ENCODE measurements around the gene TSPAN33.
"Not testable (repeated sequence)": the region's sequence is repeated elsewhere in the genome, so short reads cannot be mapped to it uniquely, and the experiment has no call there.

DNA sequence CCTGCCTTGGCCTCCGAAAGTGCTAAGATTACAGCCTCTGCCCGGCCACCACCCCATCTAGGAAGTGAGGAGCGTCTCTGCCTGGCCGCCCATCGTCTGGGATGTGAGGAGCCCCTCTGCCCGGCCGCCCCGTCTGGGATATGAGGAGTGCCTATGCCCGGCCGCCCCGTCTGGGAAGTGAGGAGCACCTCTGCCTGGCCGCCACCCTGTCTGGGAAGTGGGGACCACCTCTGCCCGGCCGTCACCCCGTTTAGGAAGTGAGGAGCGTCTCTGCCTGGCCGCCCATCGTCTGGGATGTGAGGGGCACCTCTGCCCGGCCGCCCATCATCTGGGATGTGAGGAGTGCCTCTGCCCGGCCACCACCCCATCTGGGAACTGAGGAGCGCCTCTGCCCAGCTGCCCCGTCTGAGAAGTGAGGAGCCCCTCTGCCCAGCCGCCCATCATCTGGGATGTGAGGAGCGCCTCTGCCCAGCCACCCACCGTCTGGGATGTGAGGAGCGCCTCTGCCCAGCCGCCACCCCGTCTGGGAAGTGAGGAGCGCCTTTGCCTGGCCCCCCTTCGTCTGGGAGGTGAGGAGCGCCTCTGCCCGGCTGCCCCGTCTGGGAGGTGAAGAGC lies 71.7 kb downstream of the TSPAN33 start:
- not testable (repeated sequence) for TF ChIP-seq CTCF (IDR thresholded peaks at IDR 0.05 in 4 of 5, conservative IDR thresholded peaks at IDR 0.05 in 1 of 5); POLR2A (IDR thresholded peaks at IDR 0.05)

Measured in gastrocnemius medialis (tissue), 4 donors.